ENCODE results near the gene LLGL2.

DNA sequence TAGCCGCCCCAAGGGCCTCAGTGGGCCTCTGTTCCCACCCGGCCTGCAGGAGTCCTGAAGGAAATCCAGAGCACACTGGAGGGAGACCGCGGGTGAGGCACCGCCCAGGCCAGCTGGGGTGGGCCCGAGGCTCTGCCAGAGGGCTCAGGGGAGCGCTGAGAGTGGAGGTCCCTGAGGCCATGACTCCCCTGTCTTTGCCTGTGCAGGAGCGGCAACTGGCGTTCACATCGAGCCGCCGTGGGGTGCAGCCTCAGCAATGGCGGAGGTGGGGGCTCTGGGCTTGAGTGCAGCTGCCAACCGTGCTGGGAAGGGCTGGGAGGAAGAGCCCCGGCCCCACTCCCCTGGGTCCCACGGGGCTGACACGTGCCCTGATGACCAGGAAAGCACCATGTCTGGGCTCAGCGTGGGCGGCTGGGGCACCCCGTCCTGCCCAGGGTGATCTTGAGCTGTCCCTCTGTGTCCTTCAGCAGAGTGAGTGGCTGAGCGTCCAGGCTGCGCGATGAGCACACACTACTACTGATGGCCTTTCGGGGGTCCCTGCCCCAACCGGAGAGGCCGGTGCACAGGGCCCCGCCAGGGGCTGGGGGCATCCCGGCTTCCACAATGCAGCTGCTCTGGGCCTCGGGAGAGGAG lies 49.0 kb downstream of the LLGL2 start:
- no peak for TF ChIP-seq FOXM1 (IDR thresholded peaks at IDR 0.05; ENCODE audit: borderline replicate concordance)
- no peak for TF ChIP-seq SP1 (IDR thresholded peaks at IDR 0.05)
- TF ChIP-seq SUZ12 (IDR thresholded peaks at IDR 0.05), result no peak

All from HEK293T (cell line).